Measurements from ENCODE around the gene EFNA2.

The EFNA2 gene

GRCh38 chr19:1260749-1261537, 24.7 kb upstream of the EFNA2 start:
- peak; percentile 98 for DNase-seq

DNA sequence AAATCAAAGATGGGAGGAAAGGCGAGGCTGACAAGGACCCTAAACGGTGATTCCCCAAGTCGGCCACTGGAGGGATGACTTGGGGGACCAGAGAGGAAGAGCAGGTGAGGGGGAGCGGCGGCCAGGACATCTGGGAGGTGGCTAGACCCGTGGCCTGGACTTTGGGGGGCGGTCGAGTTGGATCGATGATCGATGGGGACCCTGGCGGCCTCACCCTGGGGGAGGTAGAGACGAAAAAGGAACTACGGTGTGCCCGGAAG, 24.2 kb upstream of the EFNA2 start:
- DNase-seq: peak; percentile 68

DNA sequence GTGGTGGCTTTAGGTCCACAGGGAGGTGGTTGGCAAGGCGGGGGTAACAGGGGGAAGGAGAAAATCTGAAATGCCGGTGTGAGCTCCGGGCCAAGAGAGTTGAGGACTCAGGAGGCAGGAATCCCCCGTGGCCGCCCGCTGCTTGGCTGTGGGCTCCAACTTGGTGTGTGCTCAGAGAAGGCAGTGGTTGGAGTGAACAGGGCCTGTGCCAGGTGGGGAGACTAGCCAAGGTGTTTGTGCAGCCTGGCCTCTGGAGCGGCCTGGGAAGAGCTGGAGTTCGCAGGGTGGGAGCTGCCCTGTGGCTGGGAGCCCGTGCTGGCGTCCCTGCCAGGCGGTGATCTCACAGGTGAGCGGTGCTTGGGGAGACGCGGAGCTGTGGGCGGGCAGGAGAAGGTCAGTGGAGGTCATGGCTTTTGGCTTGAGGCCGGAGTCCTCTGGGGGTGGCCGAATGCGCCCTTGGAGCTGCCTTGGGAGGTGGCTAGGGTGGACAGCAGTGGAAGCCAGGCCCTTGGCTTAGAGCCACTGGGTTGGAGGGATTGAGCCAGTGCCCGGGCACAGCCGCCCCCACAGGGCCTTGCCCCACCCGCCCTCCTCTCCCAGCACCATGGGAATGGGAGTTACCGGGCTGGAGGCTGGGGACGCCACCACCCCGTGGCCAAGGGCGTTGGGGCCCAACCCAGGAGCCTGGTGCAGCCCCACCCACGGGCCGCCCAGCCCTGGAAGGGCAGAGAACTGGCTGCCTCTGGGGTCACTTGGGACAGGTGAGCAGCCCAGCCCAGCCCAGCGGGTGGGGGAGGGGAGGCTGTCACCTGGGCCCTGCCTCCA, 23.7 kb upstream of the EFNA2 start:
- DNase-seq: peak; percentile 65

- DNase-seq: no peak
These were observed 23.0 kb upstream of the EFNA2 start for GRCh38 chr19:1262623-1263123.

- no peak for DNase-seq
These were observed 22.5 kb upstream of the EFNA2 start for GRCh38 chr19:1263188-1263587.

- DNase-seq: no peak
These were observed 20.7 kb upstream of the EFNA2 start for GRCh38 chr19:1264801-1265614.

GRCh38 chr19:1265615-1266128, 20.0 kb upstream of the EFNA2 start:
- DNase-seq: no peak

DNA sequence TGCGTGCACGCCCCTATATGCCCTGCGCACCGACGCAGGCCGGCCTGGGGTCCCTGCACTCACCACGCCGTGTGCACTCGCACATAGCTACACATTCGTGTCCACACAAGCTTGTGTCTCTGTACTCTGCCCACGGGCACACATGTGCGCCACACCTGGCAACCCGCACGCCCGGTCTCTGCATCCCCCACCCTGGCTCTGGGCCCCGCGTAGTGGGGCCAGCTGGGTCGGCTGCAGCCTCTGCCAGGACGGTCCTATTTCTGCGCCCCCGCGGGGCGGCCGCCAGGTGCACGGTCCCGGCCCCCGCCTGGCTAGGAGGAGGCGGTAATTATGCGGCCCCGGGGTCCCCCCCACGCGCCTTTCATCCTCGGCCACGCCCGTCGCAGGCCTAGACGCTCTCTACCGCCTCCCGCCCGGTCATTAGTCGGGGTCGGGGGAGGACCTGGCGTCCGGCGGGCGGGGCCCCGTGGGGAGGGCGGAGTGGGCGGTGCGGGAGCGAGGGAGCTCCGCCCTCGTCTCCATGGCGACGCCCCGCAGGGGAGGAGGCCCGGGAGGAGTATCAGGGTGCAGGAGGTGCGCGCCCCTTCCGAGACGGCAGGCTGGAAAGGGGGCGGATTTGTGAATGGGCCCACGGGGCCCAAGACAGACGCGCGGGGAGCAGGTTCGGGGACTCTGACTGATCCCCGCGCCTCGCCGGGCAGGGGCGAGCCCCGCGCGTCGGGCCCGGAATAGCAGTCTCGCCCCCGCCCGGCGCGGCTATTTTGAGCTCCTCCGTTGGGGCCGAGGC, 19.4 kb upstream of the EFNA2 start:
- peak; percentile 93 for DNase-seq

- peak; percentile 73 for DNase-seq
These were observed 18.7 kb upstream of the EFNA2 start for GRCh38 chr19:1266916-1267476.

DNA sequence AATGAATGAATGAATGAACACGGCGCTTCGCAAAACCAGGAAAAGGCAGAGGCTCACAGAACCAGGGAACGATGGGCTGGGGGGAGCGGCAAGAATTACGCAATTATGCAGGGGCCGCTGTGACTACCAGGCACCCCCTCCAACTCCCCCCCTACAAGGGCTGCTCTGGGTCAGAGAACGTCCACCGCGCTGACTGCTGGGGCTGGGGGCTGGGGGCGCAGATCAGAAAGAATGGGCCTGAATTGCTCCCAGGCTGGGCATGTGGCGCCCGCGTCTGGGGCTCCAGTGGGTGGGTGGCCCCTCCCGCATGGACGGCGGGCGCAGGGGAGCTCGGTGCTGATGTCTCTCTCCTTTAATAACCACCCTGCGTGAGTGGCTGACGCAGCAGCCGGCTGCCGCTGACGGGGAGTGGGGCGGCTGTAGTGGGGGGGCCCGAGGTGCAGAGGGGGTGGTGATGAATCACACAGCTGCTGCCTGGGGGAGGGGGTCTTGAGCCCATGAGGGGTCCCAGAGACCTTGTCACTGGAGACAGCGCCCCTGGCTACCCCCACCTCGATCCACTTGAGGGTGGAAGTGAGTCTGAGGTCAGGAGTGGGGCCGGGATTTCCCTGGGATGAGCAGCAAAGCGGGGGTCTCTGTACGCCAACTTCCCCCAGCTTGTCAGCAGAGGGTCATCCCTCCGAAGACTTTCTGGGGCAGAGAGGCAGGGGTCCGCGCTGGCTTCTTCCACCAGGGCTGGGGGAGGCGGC, 18.0 kb upstream of the EFNA2 start:
- no peak for DNase-seq

DNA sequence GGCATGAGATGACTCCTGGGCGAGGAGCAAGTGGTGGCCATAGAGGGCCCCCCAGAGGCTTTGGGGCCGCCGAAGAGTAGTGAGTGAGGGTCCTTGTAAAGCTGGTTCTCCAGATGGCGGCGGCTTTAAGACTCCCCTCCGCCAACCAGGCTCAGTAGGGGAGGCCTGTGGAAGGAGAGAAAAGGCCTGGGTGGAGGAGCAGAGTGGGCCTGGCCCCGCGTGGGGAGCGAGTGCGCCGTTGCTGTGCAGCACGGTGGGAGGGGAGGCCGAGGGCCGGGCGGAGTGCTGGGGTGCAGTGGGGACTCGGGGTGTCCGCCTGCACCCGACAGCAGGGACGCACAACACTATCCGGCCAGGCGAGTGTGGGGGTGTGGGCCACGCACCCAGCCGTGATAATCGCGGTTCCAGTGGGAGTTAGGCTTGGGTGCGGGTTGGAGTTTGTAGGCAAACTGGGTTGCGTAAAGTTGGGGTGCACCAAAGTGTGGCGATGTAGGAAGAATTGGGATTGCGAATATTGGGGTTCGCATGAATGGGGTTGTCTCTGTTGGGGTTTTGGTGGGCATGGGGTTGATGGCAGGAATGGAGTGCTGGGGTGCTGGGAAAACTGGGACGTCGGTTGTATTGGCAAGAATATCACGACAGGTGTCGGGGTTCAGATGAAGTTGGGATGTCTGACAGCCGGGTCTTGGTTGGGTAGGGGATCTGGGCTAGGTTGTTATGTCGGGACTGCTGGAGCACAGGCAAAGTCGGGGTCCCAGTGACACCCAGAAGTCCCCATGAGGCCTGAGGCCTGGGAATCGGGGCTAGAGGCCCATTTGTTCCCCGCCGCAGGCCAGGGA, 17.2 kb upstream of the EFNA2 start:
- DNase-seq: no peak

GRCh38 chr19:1269065-1269477, 16.6 kb upstream of the EFNA2 start, which contains the start of gene CIRBP:
CIRBP (plus strand) TSS chr19:1269332; CDS start chr19:1270934, 1,602 bp downstream.
- peak; percentile 99 for DNase-seq

DNA sequence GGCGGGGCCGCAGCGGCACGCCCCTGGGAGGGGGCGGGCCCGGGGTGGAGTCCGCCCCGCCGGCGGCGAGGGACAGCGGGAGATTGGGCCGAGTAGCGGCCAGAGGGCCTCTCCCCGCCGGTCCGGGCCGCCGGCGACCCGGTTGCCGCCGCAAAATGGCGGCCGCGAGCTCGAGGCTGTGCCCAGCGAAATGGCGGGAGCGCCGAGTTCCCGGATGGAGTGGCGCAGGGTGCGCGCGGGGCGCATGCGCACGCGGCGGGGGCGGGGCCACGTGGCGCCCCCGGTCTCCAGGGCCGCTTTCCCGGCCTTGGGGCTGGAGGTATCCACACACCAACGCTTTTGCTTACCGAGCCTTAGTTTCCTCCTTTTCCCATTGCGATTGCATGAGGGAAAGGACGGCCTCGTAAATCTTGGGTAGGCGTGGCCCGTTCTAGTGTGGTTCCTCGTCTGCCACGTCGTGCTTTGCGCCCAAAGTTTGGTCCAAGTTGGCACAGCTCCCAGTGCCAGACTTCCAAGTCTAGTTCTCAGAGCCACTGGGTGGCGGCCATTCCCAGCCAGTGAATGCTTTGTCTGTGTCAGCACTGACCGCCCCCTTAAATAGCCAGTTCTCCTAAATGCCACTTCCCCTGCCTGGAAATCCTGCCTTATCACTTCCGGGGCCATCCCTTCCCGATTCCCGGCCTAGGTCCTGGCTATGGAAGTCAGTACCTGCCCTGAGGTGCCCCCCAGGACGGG, 16.0 kb upstream of the EFNA2 start:
- DNase-seq: peak; percentile 87

DNA sequence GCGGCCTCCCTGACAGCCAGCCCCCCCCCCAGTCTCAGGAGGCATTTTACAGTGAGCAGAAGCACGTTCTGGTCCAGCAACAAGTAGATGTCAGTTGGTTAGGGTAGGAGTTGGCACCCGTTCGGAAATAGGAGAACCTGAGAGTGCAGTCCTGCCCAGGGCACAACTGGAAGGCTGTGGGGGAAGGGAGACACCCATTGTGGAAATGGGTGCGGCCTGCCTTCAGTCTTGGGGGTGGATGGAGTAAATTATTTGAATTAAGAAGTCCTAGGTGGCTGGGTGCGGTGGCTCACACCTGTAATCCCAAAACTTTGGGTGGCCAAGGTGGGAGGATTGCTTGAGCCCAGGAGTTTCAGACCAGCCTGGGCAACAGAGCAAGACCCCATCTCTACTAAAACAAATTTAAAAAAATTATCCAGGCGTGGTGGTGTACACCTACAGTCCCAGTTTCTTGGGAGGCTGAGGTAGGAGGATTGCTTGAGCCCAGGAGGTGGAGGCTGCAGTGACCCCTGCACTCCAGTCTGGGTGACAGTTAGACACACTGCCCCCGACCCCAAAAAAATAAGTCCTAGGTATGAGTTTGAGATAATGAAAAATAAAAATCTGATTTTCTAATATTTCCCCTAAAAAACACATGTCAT, 15.3 kb upstream of the EFNA2 start:
- DNase-seq: no peak

DNA sequence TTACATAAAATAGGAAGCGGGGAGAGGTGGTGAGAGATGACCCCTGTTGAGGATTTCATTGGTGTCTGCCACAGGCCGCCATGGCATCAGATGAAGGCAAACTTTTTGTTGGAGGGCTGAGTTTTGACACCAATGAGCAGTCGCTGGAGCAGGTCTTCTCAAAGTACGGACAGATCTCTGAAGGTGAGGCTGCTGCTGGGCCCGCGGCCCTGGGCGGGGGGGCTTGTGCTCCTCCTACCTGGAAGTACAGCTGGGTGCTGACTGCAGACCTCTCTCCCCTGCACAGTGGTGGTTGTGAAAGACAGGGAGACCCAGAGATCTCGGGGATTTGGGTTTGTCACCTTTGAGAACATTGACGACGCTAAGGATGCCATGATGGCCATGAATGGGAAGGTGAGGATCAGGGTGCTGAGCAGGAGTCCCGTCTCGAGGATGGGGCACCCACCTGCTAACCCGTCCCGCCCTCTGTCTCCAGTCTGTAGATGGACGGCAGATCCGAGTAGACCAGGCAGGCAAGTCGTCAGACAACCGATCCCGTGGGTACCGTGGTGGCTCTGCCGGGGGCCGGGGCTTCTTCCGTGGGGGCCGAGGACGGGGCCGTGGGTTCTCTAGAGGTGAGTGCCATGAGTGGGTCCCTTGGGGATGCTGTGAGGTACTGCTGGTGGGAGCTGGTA, 14.7 kb upstream of the EFNA2 start:
- DNase-seq: no peak

DNA sequence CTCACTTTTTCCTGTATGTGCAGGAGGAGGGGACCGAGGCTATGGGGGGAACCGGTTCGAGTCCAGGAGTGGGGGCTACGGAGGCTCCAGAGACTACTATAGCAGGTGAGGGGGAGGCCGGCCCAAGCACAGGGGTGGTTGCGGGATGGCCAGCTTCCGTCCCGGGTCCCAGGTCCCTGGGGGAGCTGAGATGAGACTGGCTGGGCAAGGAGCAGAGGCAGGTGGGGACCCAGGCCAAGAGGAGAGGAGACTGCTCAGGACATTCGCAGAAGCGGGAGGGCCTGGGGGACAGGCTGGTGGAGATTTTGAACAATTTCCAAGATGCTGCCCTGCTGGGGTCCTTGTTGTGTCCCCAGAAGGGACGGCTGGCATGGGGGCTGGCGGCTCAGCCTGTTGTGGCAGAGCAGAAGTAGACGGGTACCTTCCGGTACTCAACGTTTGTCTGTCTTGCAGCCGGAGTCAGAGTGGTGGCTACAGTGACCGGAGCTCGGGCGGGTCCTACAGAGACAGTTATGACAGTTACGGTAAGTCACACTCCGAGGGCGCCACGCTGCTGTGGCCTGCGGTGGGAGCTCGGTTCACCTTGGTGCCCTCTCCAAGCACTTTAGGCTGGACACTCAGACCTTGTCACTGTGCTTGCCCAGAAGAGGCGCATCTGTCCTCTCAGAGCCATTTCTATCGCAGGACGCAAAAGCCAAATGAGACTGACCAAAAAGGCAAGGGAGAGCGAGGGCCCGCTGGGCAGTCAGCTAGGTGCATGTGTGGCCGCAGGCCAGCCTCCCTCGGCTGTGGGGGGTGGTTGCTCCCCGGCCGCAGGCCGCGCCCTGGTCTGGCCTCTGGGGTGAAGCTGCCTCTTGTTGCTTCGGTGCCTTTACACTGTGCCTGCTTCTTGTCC, 13.9 kb upstream of the EFNA2 start:
- no peak for DNase-seq

All from CD4-positive, alpha-beta T cell treated with Interleukin-10 for 1 hour (primary cell).